H1 (cell line): ENCODE measurements around the gene OR2T4. TPM values are rescaled to one million over a fixed set of nuclear protein-coding genes. Genes with fewer than 3 reads are reported as not detected.

ENCODE experiments used
- CTCF ChIA-PET: fragments of 300-600 bp; sonication (Branson Sonifier 250); formaldehyde crosslinking; loops from one replicate; lab custom pipeline; 2021; ENCODE audit not compliant: partially characterized antibody; lab: Charles Lee
- POLR2A ChIA-PET: fragments of 300-600 bp; sonication (Branson Sonifier 250); formaldehyde crosslinking; loops from one replicate; lab custom pipeline; 2021; ENCODE audit warnings: inconsistent platforms; ENCODE audit not compliant: partially characterized antibody; lab: Charles Lee
- DNase-seq, 2 experiments: peaks; one replicate each; pipeline versions ENCODE4 v3.0.0 to v3.0.0-alpha.2; 2010 to 2022; ENCODE audit warnings: low spot score in 2 of 2, low read depth in 1 of 2, mixed read lengths in 1 of 2
- FAIRE-seq: peaks from 2 replicates; lab custom pipeline; 2011; peaks lifted over from hg19 to GRCh38; lab: Jason Lieb, UNC
- H2AFZ ChIP-seq: 2 replicates; pipeline ENCODE4 v1.8.1; 2012; ENCODE audit warnings: low read length, inconsistent platforms
- H2AK5ac ChIP-seq: 2 replicates; pipeline ENCODE4 v1.6.1; 2013; ENCODE audit warnings: low read depth, low read length
- H2BK120ac ChIP-seq: replicated peaks from 2 replicates; pipeline ENCODE3; 2013; ENCODE audit warnings: low read depth, low read length, inconsistent platforms
- H2BK12ac ChIP-seq: 2 replicates; pipeline ENCODE4 v1.6.1; 2013; ENCODE audit warnings: low read depth, low read length
- H2BK15ac ChIP-seq: 2 replicates; pipeline ENCODE4 v1.6.1; 2013; ENCODE audit warnings: low read length
- H2BK20ac ChIP-seq: 2 replicates; pipeline ENCODE4 v1.6.1; 2013; ENCODE audit warnings: low read length
- H2BK5ac ChIP-seq: 2 replicates; pipeline ENCODE4 v1.6.1; 2013; ENCODE audit warnings: low read depth, low read length
- H3K14ac ChIP-seq: 2 replicates; pipeline ENCODE4 v1.6.1; 2013; ENCODE audit warnings: inconsistent platforms; ENCODE audit not compliant: insufficient read length
- H3K18ac ChIP-seq: 2 replicates; pipeline ENCODE4 v1.6.1; 2013; ENCODE audit warnings: low read length; ENCODE audit errors: extremely low read depth
- H3K23ac ChIP-seq: 2 replicates; pipeline ENCODE4 v1.6.1; 2013; ENCODE audit warnings: inconsistent platforms; ENCODE audit not compliant: insufficient read length
- H3K23me2 ChIP-seq: 2 replicates; pipeline ENCODE4 v1.6.1; 2013; ENCODE audit warnings: low read depth, low read length
- H3K27ac ChIP-seq: 2 replicates; pipeline ENCODE4 v1.6.1; 2011; ENCODE audit warnings: low read depth, low read length, inconsistent platforms
- H3K27me3 ChIP-seq, 4 experiments: replicated peaks in 1 of 4; 1 replicate in 1 of 4; 2 replicates in 3 of 4; pipeline versions ENCODE4 v1.6.1 to v1.8.1; 2011 to 2013; ENCODE audit warnings: low read length in 3 of 4, mild to moderate bottlenecking in 3 of 4, inconsistent platforms in 2 of 4, mixed read lengths in 2 of 4, moderate library complexity in 1 of 4; ENCODE audit not compliant: control insufficient read depth in 3 of 4, insufficient read depth in 3 of 4; ENCODE audit errors: extremely low read depth in 1 of 4
- H3K36me3 ChIP-seq, 4 experiments: 2 replicates each; pipeline versions ENCODE4 v1.6.1 to v1.8.1; 2011 to 2013; ENCODE audit warnings: mild to moderate bottlenecking in 4 of 4, low read length in 3 of 4, moderate library complexity in 2 of 4, control low read depth in 1 of 4, inconsistent platforms in 1 of 4; ENCODE audit not compliant: insufficient read depth in 4 of 4, control insufficient read depth in 2 of 4
- H3K4ac ChIP-seq: replicated peaks from 2 replicates; pipeline ENCODE3; 2013; ENCODE audit warnings: low read length, low read depth, mixed read lengths, inconsistent platforms; ENCODE audit not compliant: insufficient read length
- H3K4me1 ChIP-seq, 4 experiments: replicated peaks in 1 of 4; 1 replicate in 1 of 4; 2 replicates in 3 of 4; pipeline versions ENCODE4 v1.6.1 to v1.8.1; 2011 to 2013; ENCODE audit warnings: low read length in 3 of 4, inconsistent platforms in 2 of 4, mixed read lengths in 1 of 4; ENCODE audit not compliant: insufficient read depth in 4 of 4, control insufficient read depth in 3 of 4
- H3K4me2 ChIP-seq, 2 experiments: 2 replicates each; pipeline versions ENCODE4 v1.6.1 to v1.8.1; 2011 to 2013; ENCODE audit warnings: low read depth in 2 of 2, low read length in 2 of 2, control low read depth in 1 of 2, inconsistent platforms in 1 of 2, mild to moderate bottlenecking in 1 of 2; ENCODE audit not compliant: insufficient read depth in 1 of 2
- H3K4me3 ChIP-seq, 4 experiments: fragments of 200-600, 300-600 bp in 1 of 4; sonication (generic), shearing (Covaris generic), sonication (Bioruptor Twin) in 1 of 4; 2 replicates each; pipeline versions ENCODE4 v1.5.1 to v1.8.1; 2011 to 2016; ENCODE audit warnings: low read length in 4 of 4, low read depth in 3 of 4, control low read depth in 2 of 4, inconsistent platforms in 2 of 4, mild to moderate bottlenecking in 2 of 4, mixed read lengths in 1 of 4, moderate library complexity in 1 of 4; ENCODE audit not compliant: insufficient read depth in 2 of 4; ENCODE audit errors: extremely low read depth in 1 of 4
- H3K56ac ChIP-seq: replicated peaks from 2 replicates; pipeline ENCODE3; 2013; ENCODE audit warnings: low read depth, mild to moderate bottlenecking, mixed read lengths, low read length, inconsistent platforms; ENCODE audit not compliant: insufficient read length
- H3K79me1 ChIP-seq: 2 replicates; pipeline ENCODE4 v1.6.1; 2013; ENCODE audit warnings: low read depth, low read length, control low read depth
- H3K79me2 ChIP-seq, 2 experiments: 2 replicates each; pipeline versions ENCODE4 v1.6.1 to v1.8.1; 2012 to 2013; ENCODE audit warnings: low read length in 2 of 2, mild to moderate bottlenecking in 2 of 2, inconsistent platforms in 1 of 2; ENCODE audit not compliant: insufficient read depth in 2 of 2, control insufficient read depth in 1 of 2
- H3K9ac ChIP-seq, 4 experiments: replicated peaks in 1 of 4; 1 replicate in 1 of 4; 2 replicates in 3 of 4; pipeline versions ENCODE4 v1.6.1 to v1.8.1; 2011 to 2013; ENCODE audit warnings: low read depth in 3 of 4, low read length in 3 of 4, control low read depth in 2 of 4, mild to moderate bottlenecking in 2 of 4, moderate library complexity in 2 of 4, inconsistent platforms in 1 of 4; ENCODE audit errors: extremely low read depth in 1 of 4
- H3K9me3 ChIP-seq, 2 experiments: 2 replicates each; pipeline versions ENCODE4 v1.6.1 to v1.8.1; 2012 to 2013; ENCODE audit warnings: mild to moderate bottlenecking in 2 of 2, moderate library complexity in 2 of 2, control low read depth in 1 of 2, inconsistent platforms in 1 of 2, low read depth in 1 of 2, low read length in 1 of 2, mixed read lengths in 1 of 2; ENCODE audit not compliant: insufficient read depth in 2 of 2
- H4K20me1 ChIP-seq, 2 experiments: replicated peaks in 1 of 2; 2 replicates each; pipeline versions ENCODE3 to v1.8.1; 2011 to 2013; ENCODE audit warnings: inconsistent platforms in 2 of 2, low read length in 2 of 2, mild to moderate bottlenecking in 1 of 2; ENCODE audit not compliant: insufficient read depth in 2 of 2, control insufficient read depth in 1 of 2
- H4K5ac ChIP-seq: 2 replicates; pipeline ENCODE4 v1.6.1; 2013; ENCODE audit warnings: low read length, low read depth, mixed read lengths, inconsistent platforms; ENCODE audit not compliant: insufficient read length
- H4K8ac ChIP-seq: 2 replicates; pipeline ENCODE4 v1.8.0; 2013; ENCODE audit warnings: mild to moderate bottlenecking, moderate library complexity, low read length, inconsistent platforms; ENCODE audit not compliant: insufficient read depth; ENCODE audit errors: extremely low read depth
- H4K91ac ChIP-seq: replicated peaks from 2 replicates; pipeline ENCODE3; 2013; ENCODE audit warnings: low read length, mixed read lengths, inconsistent platforms; ENCODE audit not compliant: insufficient read length
- CBX8 ChIP-seq: fragments of 300-800, 300-1000 bp; sonication (generic); IDR thresholded peaks from 2 replicates; pipeline ENCODE4 v1.7.1; 2016; ENCODE audit warnings: low read depth, low read length, borderline replicate concordance
- CHD2 ChIP-seq: IDR thresholded peaks from 2 replicates; pipeline ENCODE4 v1.6.1; 2012; ENCODE audit warnings: low read length, improper control_type of control experiment
- EP300 ChIP-seq, 2 experiments: IDR thresholded peaks; 1 replicate in 1 of 2; 2 replicates in 1 of 2; pipeline ENCODE4 v1.6.1; 2011 to 2012; ENCODE audit warnings: low read depth in 2 of 2, low read length in 2 of 2, mild to moderate bottlenecking in 2 of 2, borderline replicate concordance in 1 of 2, inconsistent platforms in 1 of 2, moderate library complexity in 1 of 2
- GTF2F1 ChIP-seq: IDR thresholded peaks from 2 replicates; pipeline ENCODE4 v1.6.1; 2012; ENCODE audit warnings: low read depth, low read length, improper control_type of control experiment, borderline replicate concordance
- HDAC2 ChIP-seq, 2 experiments: fragments of 300-600 bp in 1 of 2; sonication (generic) in 1 of 2; IDR thresholded peaks; 2 replicates each; pipeline ENCODE4 v1.6.1; 2011 to 2012; ENCODE audit warnings: low read depth in 2 of 2, low read length in 2 of 2, mild to moderate bottlenecking in 2 of 2, moderate library complexity in 2 of 2, borderline replicate concordance in 1 of 2, inconsistent platforms in 1 of 2
- HDAC6 ChIP-seq: IDR thresholded peaks from one replicate; pipeline ENCODE4 v1.7.1; 2012; ENCODE audit warnings: low read depth, mild to moderate bottlenecking, inconsistent platforms, low read length, moderate library complexity
- KDM1A ChIP-seq: fragments of 200-600, 300-600 bp; sonication (generic); IDR thresholded peaks from 2 replicates; pipeline ENCODE4 v1.7.1; 2016; ENCODE audit warnings: mild to moderate bottlenecking, low read length, borderline replicate concordance
- MAX ChIP-seq: IDR thresholded peaks from 2 replicates; pipeline ENCODE4 v1.6.1; 2012; ENCODE audit warnings: inconsistent platforms
- NANOG ChIP-seq: IDR thresholded peaks from 2 replicates; pipeline ENCODE4 v1.6.1; 2011; ENCODE audit warnings: low read length, low read depth, mild to moderate bottlenecking, inconsistent platforms; ENCODE audit not compliant: insufficient read depth, poor library complexity, severe bottlenecking
- RXRA ChIP-seq: IDR thresholded peaks from 2 replicates; pipeline ENCODE4 v1.6.1; 2011; ENCODE audit warnings: low read depth, mild to moderate bottlenecking, low read length, moderate library complexity; ENCODE audit not compliant: insufficient read depth
- TCF12 ChIP-seq: IDR thresholded peaks from 2 replicates; pipeline ENCODE4 v1.6.1; 2011; ENCODE audit warnings: low read depth, mild to moderate bottlenecking, low read length
- YY1 ChIP-seq: IDR thresholded peaks from 2 replicates; pipeline ENCODE4 v1.6.1; 2011; ENCODE audit warnings: low read depth, mild to moderate bottlenecking, low read length
- WGBS, 2 experiments: shearing (Covaris generic) in 1 of 2; methylation state at CpG; one replicate each; pipeline versions ENCODE4 v1.1.6 to v1.1.7; 2013 to 2015; ENCODE audit warnings: low lambda C conversion rate in 2 of 2, mixed read lengths in 2 of 2, inconsistent platforms in 1 of 2, low coverage in 1 of 2, missing lambda C conversion rate in 1 of 2; ENCODE audit not compliant: insufficient replicate concordance in 2 of 2, insufficient coverage in 1 of 2, insufficient read length in 1 of 2; ENCODE audit errors: extremely low coverage in 1 of 2, missing lambda C conversion rate in 1 of 2; 5-methylcytosine and 5-hydroxymethylcytosine counted together
- polyA plus RNA-seq, 7 experiments: library from polyadenylated mRNA; depleted of rRNA in 3 of 7; stranded (reverse) in 5 of 7; unstranded in 2 of 7; fragments of >200 nt in 5 of 7; fragments of 200-250 nt in 2 of 7; gene quantifications; 1 replicate in 5 of 7; 2 replicates in 1 of 7; 4 replicates in 1 of 7; pipeline versions ENCODE4 v1.2.1 to v1.2.3, GENCODE V29; 2011 to 2013; ENCODE audit warnings: missing spikeins in 2 of 7, mixed read lengths in 2 of 7
- total RNA-seq: library from RNA; stranded (reverse); fragmentation: NEBNext Ultra II Directional; extraction: Animal tissue kit (Norgen Biotek cat#: 25700); gene quantifications from 2 replicates; pipeline ENCODE4 v1.2.1, GENCODE V29; 2021
- TF ChIP-seq, protein P1 (sequence below): IDR thresholded peaks from 2 replicates; pipeline ENCODE4 v1.6.1; 2011; ENCODE audit warnings: low read depth, mild to moderate bottlenecking, low read length; ENCODE audit not compliant: insufficient read depth

OR2T4 gene
- total and polyA plus RNA-seq, 2 of the 8 experiments (the other 6 are each of a cell fraction or from before 2014, with no cell fraction given) = not detected

- H3K18ac ChIP-seq = no peak within 1 kb of the TSS
- no peak within 1 kb of the TSS for H3K23ac ChIP-seq
- no peak within 1 kb of the TSS for H3K4ac ChIP-seq
- no peaks in the 10 kb centered on the region for H3K36me3 ChIP-seq
- H4K5ac ChIP-seq = no peak within 1 kb of the TSS
- no peak within 1 kb of the TSS for H2BK12ac ChIP-seq
- H4K20me1 ChIP-seq = no peaks in the 10 kb centered on the region
- no peaks in the 10 kb centered on the region for H3K79me1 ChIP-seq
- H2BK120ac ChIP-seq = no peak within 1 kb of the TSS
- no peak for DNase-seq
- no peak within 1 kb of the TSS for H3K4me2 ChIP-seq
- H3K27ac ChIP-seq = no peak within 1 kb of the TSS
- H3K9ac ChIP-seq = no peak within 1 kb of the TSS
- no peak within 1 kb of the TSS for H4K91ac ChIP-seq
- no peak within 1 kb of the TSS for H2BK20ac ChIP-seq
- no peaks in the 10 kb centered on the region for H3K27me3 ChIP-seq
- no peak within 1 kb of the TSS for H2AFZ ChIP-seq
- ChIA-PET CTCF (no interaction called here), POLR2A (no interaction called here)
- H2BK15ac ChIP-seq = no peak within 1 kb of the TSS
- H3K14ac ChIP-seq = no peak within 1 kb of the TSS
- peaks cover 77 to 79% of the 10 kb centered on the region in 2 experiments for H3K9me3 ChIP-seq
- no peak within 1 kb of the TSS; a peak in 1 of 8 replicates for H3K4me3 ChIP-seq
- H3K4me1 ChIP-seq = no peaks in the 10 kb centered on the region
- no peaks in the 10 kb centered on the region for H3K23me2 ChIP-seq
- no peak within 1 kb of the TSS for H2BK5ac ChIP-seq
- H2AK5ac ChIP-seq = no peak within 1 kb of the TSS
- H3K56ac ChIP-seq = no peak within 1 kb of the TSS
- 54% methylated on average over 3 of the region's 3 CpGs; no CpG with 5 or more reads in 1 of the 2 experiments for WGBS, 2 experiments
- H4K8ac ChIP-seq = no peak within 1 kb of the TSS
- no peaks in the 10 kb centered on the region for H3K79me2 ChIP-seq
- no peak for FAIRE-seq
- no peak for TF ChIP-seq HDAC2 (IDR thresholded peaks at IDR 0.05; ENCODE audit: borderline replicate concordance in 1 of 2, low read depth in 2 of 2, low read length in 2 of 2)
- TF ChIP-seq MAX = no peak
- no peak for TF ChIP-seq CHD2
- no peak for TF ChIP-seq YY1
- TF ChIP-seq RXRA = no peak
- no peak for TF ChIP-seq GTF2F1
- no peak for TF ChIP-seq TCF12
- TF ChIP-seq EP300 (IDR thresholded peaks at IDR 0.05; ENCODE audit: borderline replicate concordance in 1 of 2, low read depth in 2 of 2, low read length in 2 of 2) = no peak
- TF ChIP-seq KDM1A = no peak
- TF ChIP-seq, protein P1, sequence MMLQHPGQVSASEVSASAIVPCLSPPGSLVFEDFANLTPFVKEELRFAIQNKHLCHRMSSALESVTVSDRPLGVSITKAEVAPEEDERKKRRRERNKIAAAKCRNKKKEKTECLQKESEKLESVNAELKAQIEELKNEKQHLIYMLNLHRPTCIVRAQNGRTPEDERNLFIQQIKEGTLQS = no peak
- no peak for TF ChIP-seq NANOG
- no peak for TF ChIP-seq HDAC6
- no peak for TF ChIP-seq CBX8
Measured at GRCh38 chr1:248402748-248403147, 41.3 kb downstream of the OR2T4 start, which contains the start of gene OR2T1. Gene OR2T1, plus strand, starts transcription at chr1:248403048. Its CDS starts 3,100 bp downstream, at chr1:248406148.
